H1 (cell line): ENCODE data around the gene CACNG1. TPM values are rescaled to one million over a fixed set of nuclear protein-coding genes. Genes with fewer than 3 reads are reported as not detected.

ENCODE experiments used
- CTCF ChIA-PET: fragments of 300-600 bp; sonication (Branson Sonifier 250); formaldehyde crosslinking; loops from one replicate; lab custom pipeline; 2021; ENCODE audit not compliant: partially characterized antibody; lab: Charles Lee
- POLR2A ChIA-PET: fragments of 300-600 bp; sonication (Branson Sonifier 250); formaldehyde crosslinking; loops from one replicate; lab custom pipeline; 2021; ENCODE audit warnings: inconsistent platforms; ENCODE audit not compliant: partially characterized antibody; lab: Charles Lee
- DNase-seq, 2 experiments: peaks; one replicate each; pipeline versions ENCODE4 v3.0.0 to v3.0.0-alpha.2; 2010 to 2022; ENCODE audit warnings: low spot score in 2 of 2, low read depth in 1 of 2, mixed read lengths in 1 of 2
- FAIRE-seq: peaks from 2 replicates; lab custom pipeline; 2011; peaks lifted over from hg19 to GRCh38; lab: Jason Lieb, UNC
- H2AFZ ChIP-seq: 2 replicates; pipeline ENCODE4 v1.8.1; 2012; ENCODE audit warnings: low read length, inconsistent platforms
- H2AK5ac ChIP-seq: 2 replicates; pipeline ENCODE4 v1.6.1; 2013; ENCODE audit warnings: low read depth, low read length
- H2BK120ac ChIP-seq: replicated peaks from 2 replicates; pipeline ENCODE3; 2013; ENCODE audit warnings: low read depth, low read length, inconsistent platforms
- H2BK12ac ChIP-seq: 2 replicates; pipeline ENCODE4 v1.6.1; 2013; ENCODE audit warnings: low read depth, low read length
- H2BK15ac ChIP-seq: 2 replicates; pipeline ENCODE4 v1.6.1; 2013; ENCODE audit warnings: low read length
- H2BK20ac ChIP-seq: 2 replicates; pipeline ENCODE4 v1.6.1; 2013; ENCODE audit warnings: low read length
- H2BK5ac ChIP-seq: 2 replicates; pipeline ENCODE4 v1.6.1; 2013; ENCODE audit warnings: low read depth, low read length
- H3K14ac ChIP-seq: 2 replicates; pipeline ENCODE4 v1.6.1; 2013; ENCODE audit warnings: inconsistent platforms; ENCODE audit not compliant: insufficient read length
- H3K18ac ChIP-seq: 2 replicates; pipeline ENCODE4 v1.6.1; 2013; ENCODE audit warnings: low read length; ENCODE audit errors: extremely low read depth
- H3K23ac ChIP-seq: 2 replicates; pipeline ENCODE4 v1.6.1; 2013; ENCODE audit warnings: inconsistent platforms; ENCODE audit not compliant: insufficient read length
- H3K23me2 ChIP-seq: 2 replicates; pipeline ENCODE4 v1.6.1; 2013; ENCODE audit warnings: low read depth, low read length
- H3K27ac ChIP-seq: 2 replicates; pipeline ENCODE4 v1.6.1; 2011; ENCODE audit warnings: low read depth, low read length, inconsistent platforms
- H3K27me3 ChIP-seq, 4 experiments: replicated peaks in 1 of 4; 1 replicate in 1 of 4; 2 replicates in 3 of 4; pipeline versions ENCODE4 v1.6.1 to v1.8.1; 2011 to 2013; ENCODE audit warnings: low read length in 3 of 4, mild to moderate bottlenecking in 3 of 4, inconsistent platforms in 2 of 4, mixed read lengths in 2 of 4, moderate library complexity in 1 of 4; ENCODE audit not compliant: control insufficient read depth in 3 of 4, insufficient read depth in 3 of 4; ENCODE audit errors: extremely low read depth in 1 of 4
- H3K36me3 ChIP-seq, 4 experiments: 2 replicates each; pipeline versions ENCODE4 v1.6.1 to v1.8.1; 2011 to 2013; ENCODE audit warnings: mild to moderate bottlenecking in 4 of 4, low read length in 3 of 4, moderate library complexity in 2 of 4, control low read depth in 1 of 4, inconsistent platforms in 1 of 4; ENCODE audit not compliant: insufficient read depth in 4 of 4, control insufficient read depth in 2 of 4
- H3K4ac ChIP-seq: replicated peaks from 2 replicates; pipeline ENCODE3; 2013; ENCODE audit warnings: low read length, low read depth, mixed read lengths, inconsistent platforms; ENCODE audit not compliant: insufficient read length
- H3K4me1 ChIP-seq, 4 experiments: replicated peaks in 1 of 4; 1 replicate in 1 of 4; 2 replicates in 3 of 4; pipeline versions ENCODE4 v1.6.1 to v1.8.1; 2011 to 2013; ENCODE audit warnings: low read length in 3 of 4, inconsistent platforms in 2 of 4, mixed read lengths in 1 of 4; ENCODE audit not compliant: insufficient read depth in 4 of 4, control insufficient read depth in 3 of 4
- H3K4me2 ChIP-seq, 2 experiments: 2 replicates each; pipeline versions ENCODE4 v1.6.1 to v1.8.1; 2011 to 2013; ENCODE audit warnings: low read depth in 2 of 2, low read length in 2 of 2, control low read depth in 1 of 2, inconsistent platforms in 1 of 2, mild to moderate bottlenecking in 1 of 2; ENCODE audit not compliant: insufficient read depth in 1 of 2
- H3K4me3 ChIP-seq, 4 experiments: fragments of 200-600, 300-600 bp in 1 of 4; sonication (generic), shearing (Covaris generic), sonication (Bioruptor Twin) in 1 of 4; 2 replicates each; pipeline versions ENCODE4 v1.5.1 to v1.8.1; 2011 to 2016; ENCODE audit warnings: low read length in 4 of 4, low read depth in 3 of 4, control low read depth in 2 of 4, inconsistent platforms in 2 of 4, mild to moderate bottlenecking in 2 of 4, mixed read lengths in 1 of 4, moderate library complexity in 1 of 4; ENCODE audit not compliant: insufficient read depth in 2 of 4; ENCODE audit errors: extremely low read depth in 1 of 4
- H3K56ac ChIP-seq: replicated peaks from 2 replicates; pipeline ENCODE3; 2013; ENCODE audit warnings: low read depth, mild to moderate bottlenecking, mixed read lengths, low read length, inconsistent platforms; ENCODE audit not compliant: insufficient read length
- H3K79me1 ChIP-seq: 2 replicates; pipeline ENCODE4 v1.6.1; 2013; ENCODE audit warnings: low read depth, low read length, control low read depth
- H3K79me2 ChIP-seq, 2 experiments: 2 replicates each; pipeline versions ENCODE4 v1.6.1 to v1.8.1; 2012 to 2013; ENCODE audit warnings: low read length in 2 of 2, mild to moderate bottlenecking in 2 of 2, inconsistent platforms in 1 of 2; ENCODE audit not compliant: insufficient read depth in 2 of 2, control insufficient read depth in 1 of 2
- H3K9ac ChIP-seq, 4 experiments: replicated peaks in 1 of 4; 1 replicate in 1 of 4; 2 replicates in 3 of 4; pipeline versions ENCODE4 v1.6.1 to v1.8.1; 2011 to 2013; ENCODE audit warnings: low read depth in 3 of 4, low read length in 3 of 4, control low read depth in 2 of 4, mild to moderate bottlenecking in 2 of 4, moderate library complexity in 2 of 4, inconsistent platforms in 1 of 4; ENCODE audit errors: extremely low read depth in 1 of 4
- H3K9me3 ChIP-seq, 2 experiments: 2 replicates each; pipeline versions ENCODE4 v1.6.1 to v1.8.1; 2012 to 2013; ENCODE audit warnings: mild to moderate bottlenecking in 2 of 2, moderate library complexity in 2 of 2, control low read depth in 1 of 2, inconsistent platforms in 1 of 2, low read depth in 1 of 2, low read length in 1 of 2, mixed read lengths in 1 of 2; ENCODE audit not compliant: insufficient read depth in 2 of 2
- H4K20me1 ChIP-seq, 2 experiments: replicated peaks in 1 of 2; 2 replicates each; pipeline versions ENCODE3 to v1.8.1; 2011 to 2013; ENCODE audit warnings: inconsistent platforms in 2 of 2, low read length in 2 of 2, mild to moderate bottlenecking in 1 of 2; ENCODE audit not compliant: insufficient read depth in 2 of 2, control insufficient read depth in 1 of 2
- H4K5ac ChIP-seq: 2 replicates; pipeline ENCODE4 v1.6.1; 2013; ENCODE audit warnings: low read length, low read depth, mixed read lengths, inconsistent platforms; ENCODE audit not compliant: insufficient read length
- H4K8ac ChIP-seq: 2 replicates; pipeline ENCODE4 v1.8.0; 2013; ENCODE audit warnings: mild to moderate bottlenecking, moderate library complexity, low read length, inconsistent platforms; ENCODE audit not compliant: insufficient read depth; ENCODE audit errors: extremely low read depth
- H4K91ac ChIP-seq: replicated peaks from 2 replicates; pipeline ENCODE3; 2013; ENCODE audit warnings: low read length, mixed read lengths, inconsistent platforms; ENCODE audit not compliant: insufficient read length
- BCL11A ChIP-seq, 2 experiments: IDR thresholded peaks; one replicate each; pipeline ENCODE4 v1.6.1; 2011; ENCODE audit warnings: low read depth in 2 of 2, low read length in 2 of 2, mild to moderate bottlenecking in 2 of 2
- CBX8 ChIP-seq: fragments of 300-800, 300-1000 bp; sonication (generic); IDR thresholded peaks from 2 replicates; pipeline ENCODE4 v1.7.1; 2016; ENCODE audit warnings: low read depth, low read length, borderline replicate concordance
- RNF2 ChIP-seq: fragments of 200-900, 300-1000 bp; sonication (generic); IDR thresholded peaks from 2 replicates; pipeline ENCODE4 v1.7.1; 2016; ENCODE audit warnings: borderline replicate concordance, low read depth, mild to moderate bottlenecking, antibody characterized with exemption, low read length; ENCODE audit not compliant: poor library complexity, severe bottlenecking; ENCODE audit errors: missing control alignments
- WGBS, 2 experiments: shearing (Covaris generic) in 1 of 2; methylation state at CpG; one replicate each; pipeline versions ENCODE4 v1.1.6 to v1.1.7; 2013 to 2015; ENCODE audit warnings: low lambda C conversion rate in 2 of 2, mixed read lengths in 2 of 2, inconsistent platforms in 1 of 2, low coverage in 1 of 2, missing lambda C conversion rate in 1 of 2; ENCODE audit not compliant: insufficient replicate concordance in 2 of 2, insufficient coverage in 1 of 2, insufficient read length in 1 of 2; ENCODE audit errors: extremely low coverage in 1 of 2, missing lambda C conversion rate in 1 of 2; 5-methylcytosine and 5-hydroxymethylcytosine counted together
- polyA plus RNA-seq, 7 experiments: library from polyadenylated mRNA; depleted of rRNA in 3 of 7; stranded (reverse) in 5 of 7; unstranded in 2 of 7; fragments of >200 nt in 5 of 7; fragments of 200-250 nt in 2 of 7; gene quantifications; 1 replicate in 5 of 7; 2 replicates in 1 of 7; 4 replicates in 1 of 7; pipeline versions ENCODE4 v1.2.1 to v1.2.3, GENCODE V29; 2011 to 2013; ENCODE audit warnings: missing spikeins in 2 of 7, mixed read lengths in 2 of 7
- total RNA-seq: library from RNA; stranded (reverse); fragmentation: NEBNext Ultra II Directional; extraction: Animal tissue kit (Norgen Biotek cat#: 25700); gene quantifications from 2 replicates; pipeline ENCODE4 v1.2.1, GENCODE V29; 2021

Gene CACNG1
- total and polyA plus RNA-seq, 2 of the 8 experiments (the other 6 are each of a cell fraction or from before 2014, with no cell fraction given) = not detected

- H3K18ac ChIP-seq = no peak overlapping the region
- POLR2A ChIA-PET = no interaction called here
- DNase-seq = no peak
- 0 out of 7 replicates have a peak, but pooled peaks cover 0 to 3% (median under 1%) of the 10 kb centered on the region in 4 experiments for H3K4me1 ChIP-seq
- H3K79me1 ChIP-seq = no peaks in the 10 kb centered on the region
- no peak for FAIRE-seq
- no peaks in the 10 kb centered on the region for H3K79me2 ChIP-seq
- H3K23me2 ChIP-seq = no peaks in the 10 kb centered on the region
- no peak overlapping the region for H2AFZ ChIP-seq
- no peaks in the 10 kb centered on the region for H4K20me1 ChIP-seq
- 0 out of 2 replicates have a peak overlapping the region, but pooled peaks have one; percentile 16 for H2BK5ac ChIP-seq
- no peak overlapping the region for H2AK5ac ChIP-seq
- H4K5ac ChIP-seq = no peak overlapping the region
- no peak overlapping the region for H4K8ac ChIP-seq
- H3K4me2 ChIP-seq = no peak overlapping the region
- H2BK20ac ChIP-seq = no peak overlapping the region
- H3K4ac ChIP-seq = no peak overlapping the region
- H3K4me3 ChIP-seq = no peak overlapping the region
- CTCF ChIA-PET = interaction anchor here (0.6 to 1.7 kb wide), 3 partner anchors 19 to 149 kb away, joined by 3 to 15 read pairs (median 3); no protein-coding TSS in a partner anchor
- no peak overlapping the region for H2BK12ac ChIP-seq
- no peak overlapping the region for H3K14ac ChIP-seq
- H4K91ac ChIP-seq = no peak overlapping the region
- H3K27me3 ChIP-seq = no peaks in the 10 kb centered on the region
- no peak overlapping the region for H3K9ac ChIP-seq
- no peaks in the 10 kb centered on the region; a peak in 1 of 8 replicates for H3K36me3 ChIP-seq
- WGBS, 2 experiments = 82% methylated on average over 7 of the region's 7 CpGs; no CpG with 5 or more reads in 1 of the 2 experiments
- H2BK15ac ChIP-seq = no peak overlapping the region
- no peak overlapping the region for H3K23ac ChIP-seq
- H3K27ac ChIP-seq = no peak overlapping the region
- H3K9me3 ChIP-seq = no peaks in the 10 kb centered on the region
- H3K56ac ChIP-seq = no peak overlapping the region
- H2BK120ac ChIP-seq = no peak overlapping the region
- TF ChIP-seq CBX8 = no peak
- TF ChIP-seq RNF2 = no peak
- no peak for TF ChIP-seq BCL11A (IDR thresholded peaks at IDR 0.05; ENCODE audit: low read depth in 2 of 2, low read length in 2 of 2)
Observed at GRCh38 chr17:67041531-67041930, 2.8 kb upstream of the CACNG1 start.
